GM18861 (cell line): Measurements from ENCODE around the gene SHISAL1.

Experiments
- ATAC-seq: cut with Tn5 transposase; IDR thresholded peaks from one replicate; pipeline ENCODE4 v1.9.1; 2021; ENCODE audit not compliant: unreplicated experiment

Gene SHISAL1

GRCh38 chr22:44312766-44313165, at the start of gene SHISAL1:
TSS of gene SHISAL1 (minus strand) at chr22:44312951. CDS start at chr22:44300945, 12,006 bp downstream.
- no peak for ATAC-seq

GRCh38 chr22:44361391-44362126, 48.8 kb upstream of the SHISAL1 start:
- no peak for ATAC-seq

GRCh38 chr22:44360668-44361381, 48.1 kb upstream of the SHISAL1 start:
- no peak for ATAC-seq

- no peak for ATAC-seq
Observed at GRCh38 chr22:44360306-44360667, 47.5 kb upstream of the SHISAL1 start.

GRCh38 chr22:44359496-44360110, 46.9 kb upstream of the SHISAL1 start:
- no peak for ATAC-seq

- ATAC-seq, result no peak
Observed at GRCh38 chr22:44358709-44359440, 46.1 kb upstream of the SHISAL1 start.

- no peak for ATAC-seq
Observed at GRCh38 chr22:44357966-44358465, 45.3 kb upstream of the SHISAL1 start.

- ATAC-seq, result no peak
Observed at GRCh38 chr22:44357296-44357965, 44.7 kb upstream of the SHISAL1 start.

- ATAC-seq, result no peak
Observed at GRCh38 chr22:44355716-44356070, 42.9 kb upstream of the SHISAL1 start.

- ATAC-seq, result no peak
Observed at GRCh38 chr22:44354288-44354687, 41.5 kb upstream of the SHISAL1 start.

- no peak for ATAC-seq
Observed at GRCh38 chr22:44353041-44353440, 40.3 kb upstream of the SHISAL1 start.

- ATAC-seq, result no peak
Observed at GRCh38 chr22:44352378-44353035, 39.8 kb upstream of the SHISAL1 start.

GRCh38 chr22:44351685-44352377, 39.1 kb upstream of the SHISAL1 start:
- ATAC-seq, result no peak

GRCh38 chr22:44351037-44351436, 38.3 kb upstream of the SHISAL1 start:
- ATAC-seq, result no peak

- ATAC-seq, result no peak
Observed at GRCh38 chr22:44349594-44349993, 36.8 kb upstream of the SHISAL1 start.

GRCh38 chr22:44348971-44349560, 36.3 kb upstream of the SHISAL1 start:
- no peak for ATAC-seq

- no peak for ATAC-seq
Observed at GRCh38 chr22:44347549-44347948, 34.8 kb upstream of the SHISAL1 start.

- ATAC-seq, result no peak
Observed at GRCh38 chr22:44347080-44347479, 34.3 kb upstream of the SHISAL1 start.

GRCh38 chr22:44345872-44346271, 33.1 kb upstream of the SHISAL1 start:
- ATAC-seq, result no peak
